ENCODE measurements around the gene C17orf58.

C17orf58 gene

DNA sequence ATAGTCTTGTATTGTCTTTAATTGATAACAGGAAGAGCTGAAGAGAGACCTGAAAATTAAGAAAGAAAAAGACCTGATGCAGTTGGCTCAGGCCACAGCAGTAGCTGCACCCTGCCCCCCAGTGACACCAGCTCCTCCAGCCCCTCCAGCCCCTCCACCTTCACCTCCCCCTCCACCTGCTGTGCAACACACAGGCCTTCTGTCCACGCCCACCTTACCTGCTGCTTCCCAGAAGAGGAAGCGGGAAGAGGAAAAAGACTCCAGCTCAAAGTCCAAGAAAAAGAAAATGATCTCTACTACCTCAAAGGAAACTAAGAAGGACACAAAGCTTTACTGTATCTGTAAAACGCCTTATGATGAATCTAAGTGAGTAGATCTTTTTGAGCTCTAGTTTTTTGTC is 36.8 kb downstream of the C17orf58 start:
- TF ChIP-seq, protein P1, sequence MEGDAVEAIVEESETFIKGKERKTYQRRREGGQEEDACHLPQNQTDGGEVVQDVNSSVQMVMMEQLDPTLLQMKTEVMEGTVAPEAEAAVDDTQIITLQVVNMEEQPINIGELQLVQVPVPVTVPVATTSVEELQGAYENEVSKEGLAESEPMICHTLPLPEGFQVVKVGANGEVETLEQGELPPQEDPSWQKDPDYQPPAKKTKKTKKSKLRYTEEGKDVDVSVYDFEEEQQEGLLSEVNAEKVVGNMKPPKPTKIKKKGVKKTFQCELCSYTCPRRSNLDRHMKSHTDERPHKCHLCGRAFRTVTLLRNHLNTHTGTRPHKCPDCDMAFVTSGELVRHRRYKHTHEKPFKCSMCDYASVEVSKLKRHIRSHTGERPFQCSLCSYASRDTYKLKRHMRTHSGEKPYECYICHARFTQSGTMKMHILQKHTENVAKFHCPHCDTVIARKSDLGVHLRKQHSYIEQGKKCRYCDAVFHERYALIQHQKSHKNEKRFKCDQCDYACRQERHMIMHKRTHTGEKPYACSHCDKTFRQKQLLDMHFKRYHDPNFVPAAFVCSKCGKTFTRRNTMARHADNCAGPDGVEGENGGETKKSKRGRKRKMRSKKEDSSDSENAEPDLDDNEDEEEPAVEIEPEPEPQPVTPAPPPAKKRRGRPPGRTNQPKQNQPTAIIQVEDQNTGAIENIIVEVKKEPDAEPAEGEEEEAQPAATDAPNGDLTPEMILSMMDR (IDR thresholded peaks at IDR 0.05) = no peak
- Histone ChIP-seq H3K4me3 (ENCODE audit: low read depth, low read length) (no peak overlapping the region), H3K9ac (no peak overlapping the region), H3K27me3 (ENCODE audit: control insufficient read depth, insufficient read depth, low read length) (no peaks in the 10 kb centered on the region), H3K79me2 (no peaks in the 10 kb centered on the region), H3K4me2 (ENCODE audit: low read length) (no peak overlapping the region), H2AFZ (no peak overlapping the region), H3K4me1 (peaks cover 2% of the 10 kb centered on the region), H3K9me3 (ENCODE audit: control insufficient read depth, low read length) (no peaks in the 10 kb centered on the region), H3K36me3 (ENCODE audit: control insufficient read depth, insufficient read depth, low read length) (no peaks in the 10 kb centered on the region), H3K27ac (no peak overlapping the region)

DNA sequence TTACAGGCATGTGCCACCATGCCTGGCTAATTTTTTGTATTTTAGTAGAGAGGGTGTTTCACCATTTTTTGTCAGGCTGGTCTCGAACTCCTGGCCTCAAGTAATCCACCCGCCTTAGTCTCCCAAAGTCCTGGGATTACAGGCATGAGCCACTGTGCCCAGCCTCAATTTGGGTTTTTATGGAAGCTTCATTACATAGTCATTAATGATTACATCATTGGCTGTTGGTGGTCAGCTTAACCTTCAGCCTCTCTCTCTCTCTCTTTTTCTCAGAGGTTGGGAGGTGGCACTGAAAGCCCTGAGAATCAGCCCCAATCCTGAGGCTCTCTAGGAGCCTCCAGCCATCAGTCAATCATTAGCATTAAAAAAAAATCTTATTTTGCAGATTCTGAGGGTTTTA is 45.3 kb downstream of the C17orf58 start:
- no peaks in the 10 kb centered on the region for H3K9me3 ChIP-seq (ENCODE audit: control insufficient read depth, low read length)
- no peaks in the 10 kb centered on the region for H3K4me1 ChIP-seq
- H3K27ac ChIP-seq = no peak overlapping the region
- TF ChIP-seq, protein P1 (IDR thresholded peaks at IDR 0.05) = no peak
- H2AFZ ChIP-seq = no peak overlapping the region
- H3K36me3 ChIP-seq (ENCODE audit: control insufficient read depth, insufficient read depth, low read length) = no peaks in the 10 kb centered on the region
- H3K79me2 ChIP-seq = no peaks in the 10 kb centered on the region
- no peaks in the 10 kb centered on the region for H3K27me3 ChIP-seq (ENCODE audit: control insufficient read depth, insufficient read depth, low read length)
- no peak overlapping the region for H3K4me2 ChIP-seq (ENCODE audit: low read length)
- no peak overlapping the region for H3K4me3 ChIP-seq (ENCODE audit: low read depth, low read length)
- no peak overlapping the region for H3K9ac ChIP-seq

DNA sequence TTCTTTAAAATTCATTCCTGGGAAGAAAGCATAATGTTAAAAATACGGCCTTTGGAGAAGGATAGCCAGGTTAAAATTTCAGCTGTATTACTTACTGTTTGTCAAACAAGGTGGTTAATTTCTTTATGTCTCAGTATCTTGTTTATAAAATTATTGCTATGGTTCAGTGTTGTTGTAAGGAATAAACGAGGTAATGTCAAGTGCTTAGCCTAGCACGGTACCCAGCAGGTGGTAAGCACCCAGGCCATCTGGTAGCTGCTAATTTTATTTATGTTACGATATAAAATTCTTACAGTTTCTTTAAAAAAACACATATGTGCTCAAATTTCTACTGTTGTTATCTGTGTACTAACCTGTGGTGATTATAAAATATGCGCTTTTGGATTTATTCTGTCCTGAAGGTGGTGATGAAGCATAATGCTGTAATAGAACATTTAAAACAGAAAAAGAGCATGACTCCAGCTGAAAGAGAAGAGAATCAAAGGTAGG is 48.9 kb downstream of the C17orf58 start:
- no peaks in the 10 kb centered on the region for H3K4me1 ChIP-seq
- no peaks in the 10 kb centered on the region for H3K27me3 ChIP-seq (ENCODE audit: control insufficient read depth, insufficient read depth, low read length)
- no peaks in the 10 kb centered on the region for H3K79me2 ChIP-seq
- no peaks in the 10 kb centered on the region for H3K36me3 ChIP-seq (ENCODE audit: control insufficient read depth, insufficient read depth, low read length)
- H3K4me3 ChIP-seq (ENCODE audit: low read depth, low read length) = no peak overlapping the region
- no peaks in the 10 kb centered on the region for H3K9me3 ChIP-seq (ENCODE audit: control insufficient read depth, low read length)
- TF ChIP-seq, protein P1 (IDR thresholded peaks at IDR 0.05) = no peak
- H3K9ac ChIP-seq = no peak overlapping the region
- no peak overlapping the region for H2AFZ ChIP-seq
- H3K4me2 ChIP-seq (ENCODE audit: low read length) = no peak overlapping the region
- no peak overlapping the region for H3K27ac ChIP-seq

DNA sequence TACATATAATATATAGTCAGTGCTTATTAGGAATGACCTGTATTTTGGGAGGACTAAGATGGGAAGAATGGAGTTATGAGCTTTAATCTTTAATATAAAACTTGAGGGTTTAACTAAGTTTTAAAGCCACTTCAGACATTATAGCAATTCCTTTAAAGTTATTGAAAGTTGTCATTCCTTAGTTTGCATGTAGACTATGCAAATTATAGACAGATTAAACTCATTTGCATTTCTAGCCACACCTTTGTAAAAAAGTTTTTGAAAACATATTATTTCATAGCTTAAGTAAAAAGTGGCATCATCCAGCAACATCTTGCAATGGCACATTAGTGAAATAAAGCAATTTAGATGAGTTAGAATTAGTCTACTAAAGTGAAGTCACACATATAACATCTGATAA is 49.8 kb downstream of the C17orf58 start:
- Histone ChIP-seq H3K4me1 (no peaks in the 10 kb centered on the region), H3K9me3 (ENCODE audit: control insufficient read depth, low read length) (no peaks in the 10 kb centered on the region), H3K27ac (no peak overlapping the region), H3K9ac (no peak overlapping the region), H3K79me2 (no peaks in the 10 kb centered on the region), H3K27me3 (ENCODE audit: control insufficient read depth, insufficient read depth, low read length) (no peaks in the 10 kb centered on the region), H3K36me3 (ENCODE audit: control insufficient read depth, insufficient read depth, low read length) (no peaks in the 10 kb centered on the region), H3K4me2 (ENCODE audit: low read length) (no peak overlapping the region), H3K4me3 (ENCODE audit: low read depth, low read length) (no peak overlapping the region), H2AFZ (no peak overlapping the region)
- TF ChIP-seq, protein P1 (IDR thresholded peaks at IDR 0.05) = no peak

DNA sequence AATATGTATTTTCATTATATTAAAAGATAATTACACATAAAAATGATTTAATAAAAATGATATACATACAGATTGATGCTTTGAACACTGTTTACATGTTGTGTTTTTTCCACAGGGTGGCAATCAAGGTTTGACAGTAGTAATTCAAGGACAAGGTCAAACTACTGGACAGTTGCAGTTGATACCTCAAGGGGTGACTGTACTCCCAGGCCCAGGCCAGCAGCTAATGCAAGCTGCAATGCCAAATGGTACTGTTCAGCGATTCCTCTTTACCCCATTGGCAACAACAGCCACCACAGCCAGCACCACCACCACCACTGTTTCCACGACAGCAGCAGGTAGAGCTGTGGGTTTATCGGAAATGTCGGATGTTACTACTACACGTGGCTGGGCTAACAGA is 52.2 kb downstream of the C17orf58 start:
- no peak overlapping the region for H3K9ac ChIP-seq
- no peak overlapping the region for H3K27ac ChIP-seq
- TF ChIP-seq, protein P1 (IDR thresholded peaks at IDR 0.05) = no peak
- no peaks in the 10 kb centered on the region for H3K4me1 ChIP-seq
- no peaks in the 10 kb centered on the region for H3K27me3 ChIP-seq (ENCODE audit: control insufficient read depth, insufficient read depth, low read length)
- H3K4me2 ChIP-seq (ENCODE audit: low read length) = no peak overlapping the region
- H3K36me3 ChIP-seq (ENCODE audit: control insufficient read depth, insufficient read depth, low read length) = no peaks in the 10 kb centered on the region
- no peaks in the 10 kb centered on the region for H3K79me2 ChIP-seq
- no peak overlapping the region for H3K4me3 ChIP-seq (ENCODE audit: low read depth, low read length)
- H2AFZ ChIP-seq = no peak overlapping the region
- no peaks in the 10 kb centered on the region for H3K9me3 ChIP-seq (ENCODE audit: control insufficient read depth, low read length)
